ENCODE measurements around the gene TES.

Gene TES

GRCh38 chr7:116193329-116194087 lies 16.8 kb upstream of the TES start:
- no peak for DNase-seq (ENCODE audit: low read depth, low spot score)

GRCh38 chr7:116194115-116194514 lies 16.2 kb upstream of the TES start:
- no peak for DNase-seq (ENCODE audit: low read depth, low spot score)

GRCh38 chr7:116195451-116195850 lies 14.9 kb upstream of the TES start:
- DNase-seq (ENCODE audit: low read depth, low spot score) = no peak

DNA sequence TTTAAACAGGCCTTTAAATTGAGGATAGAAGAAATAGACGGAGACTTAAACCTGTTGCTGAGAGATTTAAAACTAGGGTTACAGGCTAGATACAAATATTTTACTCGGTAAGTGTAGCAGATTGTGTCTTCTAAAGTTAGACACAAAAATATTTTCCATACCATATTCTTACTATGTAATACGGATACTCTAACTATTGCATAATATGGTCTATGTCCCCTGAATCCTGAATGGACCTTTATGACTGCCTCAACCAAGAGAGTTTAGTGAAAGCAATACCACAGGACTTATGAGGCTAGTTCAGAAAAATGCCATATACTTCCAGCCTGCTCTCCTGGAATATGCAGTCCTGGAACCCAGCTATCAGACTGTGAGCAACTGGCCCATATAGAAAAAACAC lies 13.4 kb upstream of the TES start:
- no peak for DNase-seq (ENCODE audit: low read depth, low spot score)

DNA sequence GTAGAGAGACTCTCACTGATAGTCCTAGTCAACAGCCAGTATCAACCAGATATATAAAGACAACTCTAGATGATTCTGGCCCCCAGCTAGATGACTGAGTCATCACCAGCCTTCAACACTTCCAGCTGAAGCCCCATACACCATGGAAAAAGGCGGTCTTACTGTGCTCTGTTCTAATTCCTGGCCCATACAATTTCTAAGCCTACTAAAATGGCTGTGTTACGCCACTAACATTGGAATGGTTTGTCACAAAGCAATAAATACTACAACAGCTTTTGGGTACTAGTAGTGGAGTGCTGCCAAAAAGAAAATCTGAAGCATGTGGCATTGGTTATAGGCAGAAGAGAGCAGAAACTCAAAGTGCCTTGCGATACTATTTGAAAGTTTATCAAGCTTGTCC lies 13.0 kb upstream of the TES start:
- no peak for DNase-seq (ENCODE audit: low read depth, low spot score)

DNA sequence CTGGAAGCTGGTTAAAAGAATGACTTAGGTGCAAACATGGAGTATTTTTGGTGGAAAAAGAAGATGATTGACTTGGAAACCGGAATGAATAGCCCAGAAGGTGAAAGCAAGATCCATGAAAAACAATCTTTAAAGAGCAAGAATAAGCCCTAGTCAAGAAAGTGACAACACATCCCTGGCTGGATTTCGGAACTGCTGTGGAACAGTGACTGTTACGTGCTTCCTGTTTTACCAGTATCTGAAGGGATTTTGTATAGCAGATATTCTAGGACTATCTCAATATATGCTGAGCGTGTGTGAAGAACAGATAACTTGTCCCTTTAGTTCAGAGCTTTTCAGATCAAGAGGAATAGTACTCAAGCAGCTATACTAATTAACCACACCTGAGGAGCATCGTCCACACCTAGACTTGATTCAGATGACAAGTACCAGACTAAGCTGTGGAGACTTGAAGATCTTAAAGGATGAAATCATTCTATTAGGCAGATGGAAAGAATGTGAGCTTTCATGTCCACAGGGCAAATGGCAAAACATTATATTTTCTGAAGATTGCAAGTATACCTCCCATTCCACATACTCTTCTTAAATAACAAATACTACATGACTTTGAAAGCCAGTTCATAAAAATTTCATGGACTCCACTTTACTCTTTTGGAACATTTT lies 11.5 kb upstream of the TES start:
- DNase-seq (ENCODE audit: low read depth, low spot score) = no peak

DNA sequence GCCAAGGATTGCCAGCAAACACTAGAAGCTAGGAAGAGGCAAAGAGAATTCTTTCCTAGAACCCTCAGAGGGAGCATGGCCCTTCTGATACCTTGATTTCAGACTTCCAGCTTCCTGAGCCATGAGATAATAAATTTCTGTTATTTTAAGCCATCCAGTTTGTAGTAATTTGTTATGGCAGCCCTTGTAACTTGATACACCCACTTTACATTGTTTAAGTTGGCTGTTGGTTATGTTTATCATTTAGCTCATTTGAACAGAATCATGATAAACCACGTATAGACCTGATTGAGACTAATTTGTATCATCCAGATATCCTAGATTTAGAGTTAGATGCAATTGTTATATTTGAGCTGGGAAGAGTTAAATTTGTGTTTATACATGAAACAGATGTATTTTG lies 9.4 kb upstream of the TES start:
- no peak for DNase-seq (ENCODE audit: low read depth, low spot score)

- DNase-seq (ENCODE audit: low read depth, low spot score) = no peak
Measured at GRCh38 chr7:116206141-116206540, 4.2 kb upstream of the TES start.

- no peak for DNase-seq (ENCODE audit: low read depth, low spot score)
Measured at GRCh38 chr7:116208919-116209318, 1.4 kb upstream of the TES start.

GRCh38 chr7:116209561-116210070 lies 723 bp upstream of the TES start:
- DNase-seq (ENCODE audit: low read depth, low spot score) = no peak

DNA sequence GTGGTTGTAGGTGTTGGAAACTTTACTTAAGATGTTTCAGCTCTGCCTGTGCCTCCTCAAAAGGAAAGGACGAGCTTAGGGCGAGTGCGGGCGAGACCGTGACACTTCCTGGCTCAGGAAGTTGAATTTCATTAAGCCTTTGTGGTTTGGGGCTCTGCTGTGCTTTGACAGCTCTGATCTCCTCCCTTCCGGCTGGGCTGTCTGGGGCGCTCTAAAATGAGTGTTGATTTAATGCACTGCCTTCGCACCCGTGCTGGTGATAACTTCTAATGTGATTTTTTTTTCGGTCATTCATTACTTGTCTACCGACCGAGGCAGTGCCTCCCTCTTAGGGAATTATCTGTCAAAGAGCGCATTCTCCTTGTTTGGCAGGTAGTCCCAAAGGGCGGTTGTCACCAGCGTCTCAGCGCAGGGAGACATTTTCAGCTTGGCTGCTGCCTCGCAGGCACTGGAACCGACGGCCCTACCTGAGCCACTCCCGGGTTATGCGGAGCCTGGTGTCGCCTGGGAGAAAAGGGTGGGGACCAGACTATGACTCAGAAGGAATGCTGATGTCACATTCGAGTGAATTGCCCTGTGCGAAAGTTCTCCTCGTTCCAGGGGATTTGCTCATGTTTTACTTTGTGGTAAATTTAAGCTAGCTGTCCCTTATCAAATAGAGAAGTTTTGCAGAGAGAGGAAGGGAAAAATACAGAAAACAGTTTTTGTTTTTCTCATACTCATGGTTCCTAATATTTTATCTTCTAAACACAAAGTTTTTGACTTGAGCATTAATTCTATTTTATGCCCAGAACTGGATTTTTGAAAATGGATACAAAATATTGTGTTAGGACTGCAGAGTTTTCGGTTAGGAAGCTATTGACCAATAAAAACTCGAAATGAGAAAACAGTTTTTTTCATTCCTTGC lies 920 bp downstream of the TES start:
- DNase-seq (ENCODE audit: low read depth, low spot score) = no peak

DNA sequence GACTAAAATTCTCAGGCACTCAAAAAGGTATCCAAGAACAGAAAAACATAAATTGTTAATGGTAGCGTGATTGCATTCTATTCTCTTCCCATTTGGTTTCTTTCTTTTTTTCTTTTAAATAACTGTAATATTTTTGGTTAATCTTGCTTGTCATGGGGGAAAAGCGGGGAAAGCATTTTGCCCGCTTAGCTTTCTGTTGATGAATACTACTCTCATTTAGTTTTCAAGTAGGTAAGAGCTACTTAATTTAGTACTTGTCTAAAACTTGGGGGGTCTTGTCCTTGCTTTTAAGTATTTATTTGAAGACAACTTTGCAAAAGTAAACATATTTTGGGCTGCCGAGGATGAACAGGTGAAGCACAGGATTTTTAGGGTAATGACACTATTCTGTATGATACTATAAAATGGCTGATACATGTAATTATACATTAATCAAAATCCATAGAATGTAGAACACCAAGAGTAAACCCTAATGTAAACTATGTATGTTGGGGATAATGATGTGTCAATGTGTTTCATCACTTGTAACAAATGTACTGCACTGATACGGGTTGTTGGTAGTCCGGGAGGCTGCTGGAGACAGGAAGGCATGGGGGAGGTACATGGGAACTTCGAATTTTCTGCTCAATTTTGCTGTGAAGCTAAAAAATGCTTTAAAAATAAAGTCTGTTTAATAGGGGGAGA lies 1.7 kb downstream of the TES start:
- no peak for DNase-seq (ENCODE audit: low read depth, low spot score)

GRCh38 chr7:116212869-116213268 lies 2.5 kb downstream of the TES start:
- no peak for DNase-seq (ENCODE audit: low read depth, low spot score)

DNA sequence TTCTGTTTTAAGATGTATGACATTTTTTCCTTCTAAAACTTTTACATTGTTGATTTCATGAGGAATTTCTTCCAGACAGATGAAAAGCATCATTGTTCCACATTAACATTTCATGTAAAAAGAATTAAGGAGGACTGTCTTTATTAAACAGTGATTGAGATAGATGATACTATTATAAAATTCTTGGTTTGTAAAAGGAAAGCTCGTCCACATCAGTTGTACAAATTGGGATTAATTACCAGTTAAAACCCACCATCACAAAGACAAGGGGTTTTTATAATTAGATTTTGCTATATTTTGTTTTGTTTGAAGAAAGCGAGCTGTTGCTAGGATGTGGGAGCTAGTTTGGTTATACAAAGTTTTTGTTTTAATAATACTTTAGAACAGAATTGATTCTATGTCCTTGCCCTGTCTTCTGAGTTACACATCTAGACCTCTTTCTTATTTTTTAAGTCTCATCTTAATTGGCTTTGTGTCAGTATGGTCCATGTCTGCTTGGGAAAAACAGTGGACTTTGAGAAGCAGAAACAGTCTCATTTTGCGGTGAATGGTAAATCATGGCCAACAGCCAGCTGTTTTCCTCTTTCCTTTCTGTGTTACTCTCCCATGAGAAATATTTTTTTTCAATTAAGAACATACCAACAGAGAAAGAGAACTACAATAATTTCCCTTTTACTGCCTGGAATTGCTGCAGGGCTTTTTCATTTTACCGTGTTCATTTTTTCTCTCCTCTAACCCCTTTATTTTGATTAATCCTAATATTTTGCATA lies 3.2 kb downstream of the TES start:
- DNase-seq (ENCODE audit: low read depth, low spot score) = no peak

DNA sequence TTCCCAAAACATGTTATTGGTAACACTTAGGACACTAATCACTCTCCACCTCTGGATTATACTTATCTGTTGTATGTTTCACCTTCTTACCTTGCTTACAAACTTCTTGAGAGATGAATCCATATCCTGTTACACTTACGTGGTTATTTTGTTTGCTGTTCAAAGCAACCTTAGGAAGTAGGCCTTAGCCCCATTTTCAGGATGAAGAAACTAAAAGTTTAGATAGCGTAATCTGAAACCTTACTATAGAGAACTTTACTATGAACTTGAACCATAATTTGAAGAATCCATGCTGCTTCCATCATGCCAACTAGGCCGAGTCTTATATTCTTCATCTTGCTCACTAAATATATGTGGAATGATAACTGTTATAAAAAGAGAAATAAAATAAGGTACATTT lies 4.6 kb downstream of the TES start:
- no peak for DNase-seq (ENCODE audit: low read depth, low spot score)

GRCh38 chr7:116215551-116215950 lies 5.2 kb downstream of the TES start:
- DNase-seq (ENCODE audit: low read depth, low spot score) = no peak

DNA sequence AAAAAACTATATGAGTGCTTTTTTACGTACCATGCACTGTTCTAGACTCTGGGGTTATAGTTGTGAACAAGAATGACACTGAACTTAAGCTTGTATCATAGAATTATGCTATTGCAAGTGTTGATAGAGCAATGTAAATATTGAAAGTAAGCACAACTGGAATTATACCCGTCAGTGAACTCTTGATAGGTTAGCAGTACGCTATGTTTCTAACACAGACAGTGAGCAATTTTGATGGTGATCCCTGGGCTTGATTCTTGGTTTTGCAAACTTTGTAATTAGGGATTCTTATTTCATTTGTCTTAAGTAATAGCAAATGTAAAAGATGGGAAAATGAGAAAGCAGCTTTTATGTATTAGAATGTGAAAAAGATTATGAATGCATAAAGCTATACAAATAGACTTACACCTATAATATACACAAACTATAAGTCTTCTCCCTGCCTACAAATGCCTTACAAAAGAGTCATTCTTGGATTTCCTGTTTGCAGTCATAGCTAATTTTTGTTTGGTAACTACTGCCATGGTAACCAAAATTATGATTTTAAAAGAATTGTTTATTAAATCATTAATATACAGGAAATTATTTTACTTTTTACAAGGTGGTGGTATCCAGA lies 6.7 kb downstream of the TES start:
- no peak for DNase-seq (ENCODE audit: low read depth, low spot score)

DNA sequence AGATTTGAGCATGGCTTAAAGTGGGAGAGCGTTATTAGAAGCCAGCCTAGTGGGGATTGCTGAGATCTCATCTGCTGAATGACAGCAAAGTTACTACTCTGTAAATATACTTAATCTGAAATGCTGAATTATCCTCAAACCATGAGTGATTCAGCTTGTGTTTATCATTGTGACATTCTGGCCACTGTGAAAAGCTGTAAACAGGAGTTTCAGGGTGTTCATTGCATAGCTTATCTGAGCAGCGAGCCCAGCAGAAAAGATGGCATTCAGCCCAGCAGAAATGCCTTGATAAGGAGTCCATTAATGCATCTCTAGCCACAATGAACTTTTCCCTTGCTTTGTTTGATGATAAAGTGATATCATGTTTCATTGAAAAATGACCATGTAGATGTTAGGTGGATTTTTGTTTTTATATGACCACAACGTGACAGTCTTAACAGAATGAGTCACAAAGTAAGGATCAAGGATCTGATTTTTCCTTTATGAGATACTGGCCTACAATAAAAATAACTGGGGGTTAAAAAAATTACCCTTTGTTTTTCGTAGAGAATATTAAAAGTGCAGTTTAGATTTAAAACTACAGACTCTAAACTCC lies 7.8 kb downstream of the TES start:
- no peak for DNase-seq (ENCODE audit: low read depth, low spot score)

DNA sequence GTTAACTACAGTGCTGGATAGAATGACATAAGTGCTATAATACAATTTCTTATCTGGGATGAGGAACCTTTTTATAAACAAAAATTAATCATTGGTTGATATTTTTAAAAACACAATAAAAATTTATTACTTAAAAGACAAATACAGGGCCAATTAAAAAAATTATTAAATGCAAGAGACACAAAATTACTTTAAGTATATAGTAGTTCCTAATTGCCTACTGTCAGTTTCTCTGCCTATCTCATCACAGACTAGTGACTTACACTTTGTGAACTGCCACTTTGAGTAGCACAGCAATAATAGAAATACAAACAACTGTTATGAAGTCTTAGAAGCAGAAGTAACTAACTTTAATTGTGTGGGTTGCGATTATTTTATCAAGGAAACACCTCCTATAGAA lies 8.4 kb downstream of the TES start:
- no peak for DNase-seq (ENCODE audit: low read depth, low spot score)

GRCh38 chr7:116219288-116219687 lies 8.9 kb downstream of the TES start:
- DNase-seq (ENCODE audit: low read depth, low spot score) = no peak

All from iPS DF 19.7 (cell line).